ENCODE data around the gene FOXN3.
A peak's percentile ranks its signal among the peaks of the same experiment; 100 is the strongest.
"Not testable (repeated sequence)": the region's sequence is repeated elsewhere in the genome, so short reads cannot be mapped to it uniquely, and the experiment has no call there.

FOXN3 gene

GRCh38 chr14:89221109-89221810 is 195.8 kb downstream of the FOXN3 start:
- peak; percentile 49 for DNase-seq

- DNase-seq = no peak
Observed at GRCh38 chr14:89219051-89219450, 198.0 kb downstream of the FOXN3 start.

GRCh38 chr14:89217891-89218290 is 199.1 kb downstream of the FOXN3 start:
- DNase-seq = no peak

GRCh38 chr14:89215531-89215930 is 201.5 kb downstream of the FOXN3 start:
- DNase-seq = no peak

GRCh38 chr14:89215114-89215513 is 201.9 kb downstream of the FOXN3 start:
- no peak for DNase-seq

- no peak for DNase-seq
Observed at GRCh38 chr14:89214221-89214965, 202.6 kb downstream of the FOXN3 start.

GRCh38 chr14:89212386-89213235 is 204.4 kb downstream of the FOXN3 start:
- DNase-seq = no peak

GRCh38 chr14:89209558-89209957 is 207.5 kb downstream of the FOXN3 start:
- DNase-seq = no peak

GRCh38 chr14:89207925-89208328 is 209.1 kb downstream of the FOXN3 start:
- DNase-seq = no peak

GRCh38 chr14:89206389-89207031 is 210.5 kb downstream of the FOXN3 start:
- DNase-seq = no peak

- no peak for DNase-seq
Observed at GRCh38 chr14:89205137-89205740, 211.8 kb downstream of the FOXN3 start.

- DNase-seq = no peak
Observed at GRCh38 chr14:89202413-89203190, 214.4 kb downstream of the FOXN3 start.

- no peak for DNase-seq
Observed at GRCh38 chr14:89201645-89202044, 215.4 kb downstream of the FOXN3 start.

- not testable (repeated sequence) for DNase-seq
Observed at GRCh38 chr14:89199357-89199756, 217.7 kb downstream of the FOXN3 start.

GRCh38 chr14:89198544-89199329 is 218.3 kb downstream of the FOXN3 start:
- no peak for DNase-seq

- no peak for DNase-seq
Observed at GRCh38 chr14:89197623-89198022, 219.4 kb downstream of the FOXN3 start.

- DNase-seq = no peak
Observed at GRCh38 chr14:89196545-89196944, 220.5 kb downstream of the FOXN3 start.

- no peak for DNase-seq
Observed at GRCh38 chr14:89194376-89194775, 222.7 kb downstream of the FOXN3 start.

GRCh38 chr14:89190765-89191513 is 226.1 kb downstream of the FOXN3 start:
- DNase-seq = no peak

GRCh38 chr14:89188492-89188891 is 228.5 kb downstream of the FOXN3 start:
- DNase-seq = no peak

Data from NCI-H1436 treated with DMSO at 0.1 percent for 48 hours (cell line).